H9 (cell line): ENCODE measurements around the gene GNB1L. TPM values are rescaled to one million over a fixed set of nuclear protein-coding genes. Genes with fewer than 3 reads are reported as not detected.
A peak's percentile ranks its signal among the peaks of the same experiment; 100 is the strongest.

Source experiments
- DNase-seq: peaks from one replicate; pipeline ENCODE4 v3.0.0-alpha.2; 2017
- H2AFZ ChIP-seq: one replicate; pipeline ENCODE4 v1.6.1; 2013; ENCODE audit warnings: mild to moderate bottlenecking, low read length, control low read depth, moderate library complexity
- H2AK5ac ChIP-seq: 2 replicates; pipeline ENCODE4 v1.6.1; 2013; ENCODE audit warnings: low read length, control low read depth, mixed read lengths; ENCODE audit not compliant: insufficient read length
- H2BK120ac ChIP-seq: one replicate; pipeline ENCODE4 v1.6.1; 2013; ENCODE audit warnings: low read depth, mild to moderate bottlenecking, low read length, control low read depth, inconsistent platforms; ENCODE audit not compliant: poor library complexity, severe bottlenecking
- H2BK12ac ChIP-seq: 2 replicates; pipeline ENCODE4 v1.6.1; 2013; ENCODE audit warnings: low read length, control low read depth, mixed read lengths, low read depth; ENCODE audit not compliant: insufficient read length
- H2BK15ac ChIP-seq: 2 replicates; pipeline ENCODE4 v1.6.1; 2013; ENCODE audit warnings: low read depth, low read length, control low read depth
- H2BK20ac ChIP-seq: one replicate; pipeline ENCODE4 v1.6.1; 2013; ENCODE audit warnings: low read depth, mild to moderate bottlenecking, low read length, control low read depth, inconsistent platforms; ENCODE audit not compliant: poor library complexity, severe bottlenecking
- H2BK5ac ChIP-seq: 2 replicates; pipeline ENCODE4 v1.6.1; 2013; ENCODE audit warnings: low read length, control low read depth, mixed read lengths; ENCODE audit not compliant: insufficient read length
- H3K14ac ChIP-seq: 2 replicates; pipeline ENCODE4 v1.6.1; 2013; ENCODE audit warnings: low read length, control low read depth; ENCODE audit not compliant: insufficient read depth
- H3K18ac ChIP-seq: 2 replicates; pipeline ENCODE4 v1.6.1; 2013; ENCODE audit warnings: low read depth, mild to moderate bottlenecking, mixed read lengths, low read length, control low read depth; ENCODE audit not compliant: insufficient read length
- H3K23ac ChIP-seq: 2 replicates; pipeline ENCODE4 v1.6.1; 2013; ENCODE audit warnings: low read length, control low read depth, mixed read lengths, low read depth; ENCODE audit not compliant: insufficient read length
- H3K23me2 ChIP-seq: 2 replicates; pipeline ENCODE4 v1.6.1; 2013; ENCODE audit warnings: low read depth, mild to moderate bottlenecking, mixed read lengths, low read length, control low read depth; ENCODE audit not compliant: insufficient read length, poor library complexity, severe bottlenecking
- H3K27ac ChIP-seq: 2 replicates; pipeline ENCODE4 v1.5.1; 2013; ENCODE audit warnings: low read length, control low read depth, mixed read lengths, low read depth; ENCODE audit not compliant: insufficient read length
- H3K27me3 ChIP-seq: 2 replicates; pipeline ENCODE4 v1.6.1; 2013; ENCODE audit warnings: low read length, control low read depth, inconsistent platforms; ENCODE audit not compliant: insufficient read depth
- H3K4ac ChIP-seq: 2 replicates; pipeline ENCODE4 v1.6.1; 2013; ENCODE audit warnings: low read depth, mild to moderate bottlenecking, control low read depth, inconsistent platforms, low read length, moderate library complexity
- H3K4me1 ChIP-seq: 2 replicates; pipeline ENCODE4 v1.6.1; 2013; ENCODE audit warnings: low read length, control low read depth, inconsistent platforms; ENCODE audit not compliant: insufficient read depth
- H3K4me2 ChIP-seq: 2 replicates; pipeline ENCODE4 v1.6.1; 2013; ENCODE audit warnings: low read length, control low read depth, mixed read lengths; ENCODE audit not compliant: insufficient read length, insufficient read depth
- H3K56ac ChIP-seq: 2 replicates; pipeline ENCODE4 v1.6.1; 2013; ENCODE audit warnings: low read depth, mild to moderate bottlenecking, mixed read lengths, low read length, control low read depth; ENCODE audit not compliant: insufficient read length
- H3K79me1 ChIP-seq: 2 replicates; pipeline ENCODE4 v1.6.1; 2013; ENCODE audit warnings: low read depth, mild to moderate bottlenecking, moderate library complexity, low read length, control low read depth, inconsistent platforms; ENCODE audit not compliant: insufficient read depth, poor library complexity, severe bottlenecking
- H3K79me2 ChIP-seq: 2 replicates; pipeline ENCODE4 v1.6.1; 2013; ENCODE audit warnings: low read length, control low read depth, inconsistent platforms; ENCODE audit not compliant: insufficient read depth
- H3K9ac ChIP-seq: 2 replicates; pipeline ENCODE4 v1.6.1; 2013; ENCODE audit warnings: low read length, control low read depth, mixed read lengths; ENCODE audit not compliant: insufficient read length; ENCODE audit errors: extremely low read depth
- H3K9me3 ChIP-seq: one replicate; pipeline ENCODE4 v1.6.1; 2013; ENCODE audit warnings: low read depth, low read length, inconsistent platforms; ENCODE audit not compliant: control insufficient read depth
- H3T11ph ChIP-seq: one replicate; pipeline ENCODE4 v1.6.1; 2013; ENCODE audit warnings: mild to moderate bottlenecking, low read length, control low read depth, inconsistent platforms
- H4K20me1 ChIP-seq: one replicate; pipeline ENCODE4 v1.6.1; 2013; ENCODE audit not compliant: control insufficient read depth, insufficient read length, insufficient read depth
- H4K5ac ChIP-seq: 2 replicates; pipeline ENCODE4 v1.6.1; 2013; ENCODE audit warnings: low read depth, mild to moderate bottlenecking, mixed read lengths, low read length, control low read depth; ENCODE audit not compliant: insufficient read length
- H4K8ac ChIP-seq: replicated peaks from 2 replicates; pipeline ENCODE4 v1.6.1; 2013; ENCODE audit warnings: low read length, control low read depth, mixed read lengths, low read depth; ENCODE audit not compliant: insufficient read length
- H4K91ac ChIP-seq: 2 replicates; pipeline ENCODE4 v1.6.1; 2013; ENCODE audit warnings: low read depth, mild to moderate bottlenecking, moderate library complexity, mixed read lengths, low read length, control low read depth; ENCODE audit not compliant: insufficient read length
- H3K27ac Mint-ChIP-seq, 3 experiments: 2 replicates in 2 of 3; 3 replicates in 1 of 3; pipeline ENCODE4 v1.8.0; 2020 to 2021; ENCODE audit warnings: mixed read lengths in 3 of 3, mild to moderate bottlenecking in 1 of 3, moderate library complexity in 1 of 3
- H3K27me3 Mint-ChIP-seq: 2 replicates; pipeline ENCODE4 v1.8.0; 2021; ENCODE audit warnings: low read depth, mild to moderate bottlenecking, moderate library complexity, mixed read lengths
- H3K36me3 Mint-ChIP-seq, 3 experiments: 2 replicates in 2 of 3; 3 replicates in 1 of 3; pipeline ENCODE4 v1.8.0; 2020 to 2021; ENCODE audit warnings: low read depth in 3 of 3, mixed read lengths in 3 of 3; ENCODE audit not compliant: insufficient read depth in 1 of 3
- H3K4me1 Mint-ChIP-seq, 2 experiments: 2 replicates each; pipeline ENCODE4 v1.8.0; 2020; ENCODE audit warnings: mixed read lengths in 2 of 2
- H3K4me3 Mint-ChIP-seq, 2 experiments: 2 replicates in 1 of 2; 3 replicates in 1 of 2; pipeline ENCODE4 v1.8.0; 2020 to 2021; ENCODE audit warnings: mild to moderate bottlenecking in 2 of 2, mixed read lengths in 2 of 2, moderate library complexity in 1 of 2
- H3K9me3 Mint-ChIP-seq, 2 experiments: 2 replicates in 1 of 2; 3 replicates in 1 of 2; pipeline ENCODE4 v1.8.0; 2020; ENCODE audit warnings: mild to moderate bottlenecking in 2 of 2, mixed read lengths in 2 of 2, moderate library complexity in 1 of 2
- WGBS: extraction: QIAGEN DNeasy Blood & Tissue Kit; methylation state at CpG from one replicate; pipeline ENCODE4 v1.1.7; 2013; ENCODE audit warnings: missing lambda C conversion rate, low lambda C conversion rate, mixed read lengths; ENCODE audit not compliant: insufficient read length; ENCODE audit errors: extremely low coverage; 5-methylcytosine and 5-hydroxymethylcytosine counted together
- total RNA-seq: library from RNA; stranded (reverse); gene quantifications from 2 replicates; pipeline ENCODE4 v1.2.1, GENCODE V29; 2021
- TF ChIP-seq, protein P1 (sequence below): fragments of 200-600 bp; sonication (generic); conservative IDR thresholded peaks from 3 replicates; pipeline ENCODE4 v1.8.0; 2021; ENCODE audit warnings: antibody characterized with exemption, mild to moderate bottlenecking

GNB1L gene
- total RNA-seq, 1 experiment from 2014 or later: 22.4 TPM

GRCh38 chr22:19876941-19877625 is 22.4 kb upstream of the GNB1L start:
- Mint-ChIP-seq H3K9me3 (no peaks in the 10 kb centered on the region), H3K27me3 (no peaks in the 10 kb centered on the region), H3K4me1 (peaks cover 27% of the 10 kb centered on the region in 2 experiments), H3K4me3 (no peak overlapping the region), H3K36me3 (no peaks in the 10 kb centered on the region), H3K27ac (peak overlapping the region in 2 of 3 experiments; percentile 72 to 86; a peak in 2 of 7 replicates)
- no peaks in the 10 kb centered on the region; the same call in 1 of the 2 replicates for H3K79me2 ChIP-seq
- no peak overlapping the region; the same call in 1 of the 2 replicates for H3K4ac ChIP-seq
- no peak overlapping the region for H3K14ac ChIP-seq
- no peak overlapping the region for H4K8ac ChIP-seq
- H2BK120ac ChIP-seq: no peak overlapping the region
- no peak overlapping the region for H2BK20ac ChIP-seq
- no peaks in the 10 kb centered on the region for H3K9me3 ChIP-seq
- no peak overlapping the region for H3K9ac ChIP-seq
- no peak overlapping the region for H3K27ac ChIP-seq
- no peak overlapping the region for H3K23ac ChIP-seq
- no peak overlapping the region for H2BK15ac ChIP-seq
- H2AK5ac ChIP-seq: no peak overlapping the region
- no peak overlapping the region for H3K56ac ChIP-seq
- WGBS: no CpG with 5 or more reads among the region's 18 CpGs
- no peak overlapping the region for H4K91ac ChIP-seq
- H3K27me3 ChIP-seq: no peaks in the 10 kb centered on the region
- H4K20me1 ChIP-seq: no peaks in the 10 kb centered on the region
- no peak overlapping the region for H2BK5ac ChIP-seq
- TF ChIP-seq, protein P1, sequence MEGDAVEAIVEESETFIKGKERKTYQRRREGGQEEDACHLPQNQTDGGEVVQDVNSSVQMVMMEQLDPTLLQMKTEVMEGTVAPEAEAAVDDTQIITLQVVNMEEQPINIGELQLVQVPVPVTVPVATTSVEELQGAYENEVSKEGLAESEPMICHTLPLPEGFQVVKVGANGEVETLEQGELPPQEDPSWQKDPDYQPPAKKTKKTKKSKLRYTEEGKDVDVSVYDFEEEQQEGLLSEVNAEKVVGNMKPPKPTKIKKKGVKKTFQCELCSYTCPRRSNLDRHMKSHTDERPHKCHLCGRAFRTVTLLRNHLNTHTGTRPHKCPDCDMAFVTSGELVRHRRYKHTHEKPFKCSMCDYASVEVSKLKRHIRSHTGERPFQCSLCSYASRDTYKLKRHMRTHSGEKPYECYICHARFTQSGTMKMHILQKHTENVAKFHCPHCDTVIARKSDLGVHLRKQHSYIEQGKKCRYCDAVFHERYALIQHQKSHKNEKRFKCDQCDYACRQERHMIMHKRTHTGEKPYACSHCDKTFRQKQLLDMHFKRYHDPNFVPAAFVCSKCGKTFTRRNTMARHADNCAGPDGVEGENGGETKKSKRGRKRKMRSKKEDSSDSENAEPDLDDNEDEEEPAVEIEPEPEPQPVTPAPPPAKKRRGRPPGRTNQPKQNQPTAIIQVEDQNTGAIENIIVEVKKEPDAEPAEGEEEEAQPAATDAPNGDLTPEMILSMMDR: no peak
- H3T11ph ChIP-seq: no peak overlapping the region
- H3K23me2 ChIP-seq: no peaks in the 10 kb centered on the region
- no peak overlapping the region for H2BK12ac ChIP-seq
- H3K79me1 ChIP-seq: no peaks in the 10 kb centered on the region
- H3K4me2 ChIP-seq: no peak overlapping the region
- peaks cover 2% of the 10 kb centered on the region; the same call in 1 of the 2 replicates for H3K4me1 ChIP-seq
- H4K5ac ChIP-seq: no peak overlapping the region
- no peak for DNase-seq
- no peak overlapping the region for H3K18ac ChIP-seq
- no peak overlapping the region for H2AFZ ChIP-seq
